ENCODE measurements around the gene CLHC1. TPM values are rescaled to one million over a fixed set of nuclear protein-coding genes. Genes with fewer than 3 reads are reported as not detected.
A peak's percentile ranks its signal among the peaks of the same experiment; 100 is the strongest.
"Not testable (repeated sequence)": the region's sequence is repeated elsewhere in the genome, so short reads cannot be mapped to it uniquely, and the experiment has no call there.

Gene CLHC1
- total and polyA plus RNA-seq, 5 experiments from 2014 or later: 1.8 to 34.2 (median 3.5) TPM

DNA sequence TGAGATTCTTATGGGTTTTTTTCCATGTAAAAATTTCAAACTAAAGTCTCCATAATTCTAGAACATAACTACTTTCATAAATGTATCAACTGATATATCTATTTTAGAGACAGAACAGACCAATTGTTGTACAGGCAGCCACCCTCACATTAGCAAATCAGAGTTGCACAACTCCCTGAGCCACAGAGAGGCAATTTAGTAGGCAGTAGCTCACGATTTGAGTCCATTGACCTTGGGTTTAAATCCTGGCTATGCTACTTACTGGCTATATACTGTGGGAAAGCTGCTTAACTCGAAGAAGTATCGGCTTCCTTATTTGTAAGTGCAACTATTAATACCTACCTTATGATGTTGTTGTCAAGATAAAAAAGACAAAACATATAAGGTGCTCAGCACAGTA lies 20.7 kb upstream of the CLHC1 start:
- Mint-ChIP-seq H3K36me3 (peaks cover 0 to 74% (median 12%) of the 10 kb centered on the region in 3 donors), H3K4me3 (no peak overlapping the region), H3K4me1 (no peaks in the 10 kb centered on the region), H3K27ac (no peak overlapping the region), H3K27me3 (no peaks in the 10 kb centered on the region), H3K9me3 (no peaks in the 10 kb centered on the region)
- ATAC-seq (no peak), DNase-seq (no peak)
- POLR2A ChIA-PET: no interaction called here

DNA sequence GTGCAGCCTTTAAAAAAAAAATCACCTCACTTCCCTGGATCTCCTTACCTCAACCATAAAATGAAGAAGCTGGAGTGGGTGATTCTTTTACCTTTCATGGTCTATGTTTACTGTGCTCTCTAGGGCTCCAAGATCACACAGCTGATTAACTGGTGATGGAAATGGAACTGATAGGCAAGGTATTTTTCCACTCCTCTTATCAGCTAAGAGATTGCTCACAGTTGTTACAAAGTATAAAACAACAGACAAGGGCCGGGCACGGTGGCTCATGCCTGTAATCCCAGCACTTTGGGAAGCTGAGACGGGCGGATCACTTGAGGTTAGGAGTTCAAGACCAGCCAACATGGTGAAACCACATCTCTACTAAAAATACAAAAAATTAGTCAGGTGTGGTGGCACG lies 14.9 kb upstream of the CLHC1 start:
- no peak overlapping the region for H3K4me3 Mint-ChIP-seq
- no peaks in the 10 kb centered on the region for H3K27me3 Mint-ChIP-seq
- POLR2A ChIA-PET: no interaction called here
- H3K9me3 Mint-ChIP-seq: no peaks in the 10 kb centered on the region
- no peaks in the 10 kb centered on the region for H3K4me1 Mint-ChIP-seq
- DNase-seq (no peak), ATAC-seq (no peak)
- peaks cover 0 to 81% (median 21%) of the 10 kb centered on the region in 3 donors for H3K36me3 Mint-ChIP-seq
- H3K27ac Mint-ChIP-seq: peak overlapping the region in 2 of 10 donors; percentile 7 to 43

DNA sequence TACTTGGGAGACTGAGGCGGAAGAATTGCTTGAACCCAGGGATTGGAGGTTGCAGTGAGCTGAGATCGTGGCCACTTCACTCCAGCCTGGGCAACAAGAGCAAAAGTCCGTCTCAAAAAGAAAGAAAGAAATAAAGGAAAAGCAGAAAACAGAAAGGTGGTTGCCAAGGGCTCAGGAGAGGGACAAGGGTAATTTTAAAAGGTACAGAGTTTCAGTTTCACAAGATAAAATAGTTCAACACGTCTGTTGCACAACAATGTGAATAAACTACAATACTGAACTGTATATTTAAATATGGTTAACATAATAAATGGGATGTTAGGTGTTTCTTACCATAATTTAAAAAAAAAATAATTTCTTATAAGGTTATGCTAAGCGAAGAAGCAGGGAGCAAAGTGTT lies 13.3 kb upstream of the CLHC1 start:
- no peak for ATAC-seq
- POLR2A ChIA-PET: interaction anchor here (0.6 kb wide), 1 partner anchor 17 kb away, joined by 4 read pairs; no protein-coding TSS in a partner anchor
- no peaks in the 10 kb centered on the region for H3K27me3 Mint-ChIP-seq
- H3K4me1 Mint-ChIP-seq: no peaks in the 10 kb centered on the region
- DNase-seq: no peak
- H3K36me3 Mint-ChIP-seq: peaks cover 0 to 69% (median 16%) of the 10 kb centered on the region in 3 donors
- H3K27ac Mint-ChIP-seq: peak overlapping the region in 2 of 10 donors; percentile 27 to 63
- H3K4me3 Mint-ChIP-seq: no peak overlapping the region
- H3K9me3 Mint-ChIP-seq: no peaks in the 10 kb centered on the region

DNA sequence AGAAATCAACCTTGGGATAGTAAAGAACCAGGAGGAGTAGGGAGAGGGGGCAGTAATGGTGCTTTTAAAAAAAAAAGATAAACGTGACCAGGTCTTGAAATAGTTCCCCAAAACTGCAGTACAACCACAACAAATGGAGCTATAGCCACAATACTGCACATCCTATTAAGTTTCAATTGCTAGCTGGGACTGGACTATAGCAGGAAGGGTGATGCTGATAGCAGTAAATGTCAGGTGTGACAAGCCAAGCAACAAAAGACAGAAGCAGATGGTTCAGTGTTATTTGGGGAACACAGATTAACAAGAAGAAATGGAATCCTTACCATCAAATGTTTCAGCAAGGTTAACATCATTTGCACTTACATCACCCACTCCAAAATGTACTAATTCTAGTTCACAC lies 10.5 kb upstream of the CLHC1 start:
- no peaks in the 10 kb centered on the region for H3K4me1 Mint-ChIP-seq
- peaks cover 0 to 71% (median 21%) of the 10 kb centered on the region in 3 donors for H3K36me3 Mint-ChIP-seq
- peak overlapping the region in 3 of 10 donors; percentile 10 to 54 (median 32) for H3K27ac Mint-ChIP-seq
- H3K4me3 Mint-ChIP-seq: no peak overlapping the region
- ATAC-seq (no peak), DNase-seq (no peak)
- no peaks in the 10 kb centered on the region for H3K27me3 Mint-ChIP-seq
- POLR2A ChIA-PET: no interaction called here
- no peaks in the 10 kb centered on the region for H3K9me3 Mint-ChIP-seq

DNA sequence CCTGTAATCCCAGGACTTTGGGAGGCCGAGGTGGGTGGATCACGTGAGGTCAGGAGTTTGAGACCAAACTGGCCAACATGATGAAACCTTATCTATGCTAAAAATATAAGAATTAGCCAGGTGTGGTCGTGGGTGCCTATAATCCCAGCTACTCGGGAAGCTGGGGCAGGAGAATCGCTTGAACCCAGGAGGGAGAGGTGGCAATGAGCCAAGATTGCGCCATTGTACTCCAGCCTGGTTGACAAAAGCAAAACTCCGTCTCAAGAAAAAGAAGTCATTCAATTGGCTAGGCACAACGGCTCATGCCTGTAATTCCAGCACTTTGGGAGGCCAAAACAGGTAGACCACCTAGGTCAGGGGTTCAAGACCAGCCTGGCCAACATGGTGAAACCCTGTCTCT lies 9.5 kb upstream of the CLHC1 start:
- H3K36me3 Mint-ChIP-seq: peaks cover 0 to 67% (median 21%) of the 10 kb centered on the region in 3 donors
- H3K27ac Mint-ChIP-seq, ATAC-seq, H3K9me3 Mint-ChIP-seq, DNase-seq, H3K4me3 Mint-ChIP-seq, POLR2A ChIA-PET, H3K27me3 Mint-ChIP-seq, H3K4me1 Mint-ChIP-seq: not testable (repeated sequence)

DNA sequence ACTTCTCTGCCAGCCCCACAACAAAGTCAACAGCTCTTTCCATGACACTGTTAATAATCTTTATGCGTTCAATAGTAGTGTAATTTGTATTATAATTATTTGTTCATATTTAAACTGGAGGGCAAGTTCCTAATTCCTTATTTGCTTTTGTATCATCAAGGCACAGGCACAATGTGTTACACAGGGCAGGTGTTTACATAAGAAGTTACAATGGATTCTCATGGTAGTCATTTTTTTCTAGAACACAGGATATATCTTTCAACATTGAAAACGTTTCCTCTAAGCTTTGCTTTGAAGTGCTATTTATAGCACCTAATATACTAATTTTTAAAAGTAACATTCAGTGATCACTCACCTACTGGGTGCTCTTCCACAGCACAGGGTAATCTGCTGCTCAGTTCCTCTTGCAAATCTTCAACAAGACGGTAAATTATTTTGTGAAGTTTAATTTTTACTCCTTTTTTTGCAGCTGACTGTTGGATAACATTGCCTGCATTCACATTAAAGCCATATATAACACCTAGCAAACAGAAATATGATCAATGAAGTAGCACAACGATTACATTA lies 7.6 kb upstream of the CLHC1 start:
- POLR2A ChIA-PET: no interaction called here
- ATAC-seq (no peak), DNase-seq (no peak)
- peak overlapping the region in 1 of 10 donors; percentile 37 for H3K27ac Mint-ChIP-seq
- H3K36me3 Mint-ChIP-seq: peaks cover 0 to 71% (median 19%) of the 10 kb centered on the region in 3 donors
- H3K27me3 Mint-ChIP-seq: no peaks in the 10 kb centered on the region
- H3K9me3 Mint-ChIP-seq: no peaks in the 10 kb centered on the region
- no peak overlapping the region for H3K4me3 Mint-ChIP-seq
- peaks cover 0 to 19% (median 7%) of the 10 kb centered on the region in 4 donors for H3K4me1 Mint-ChIP-seq

DNA sequence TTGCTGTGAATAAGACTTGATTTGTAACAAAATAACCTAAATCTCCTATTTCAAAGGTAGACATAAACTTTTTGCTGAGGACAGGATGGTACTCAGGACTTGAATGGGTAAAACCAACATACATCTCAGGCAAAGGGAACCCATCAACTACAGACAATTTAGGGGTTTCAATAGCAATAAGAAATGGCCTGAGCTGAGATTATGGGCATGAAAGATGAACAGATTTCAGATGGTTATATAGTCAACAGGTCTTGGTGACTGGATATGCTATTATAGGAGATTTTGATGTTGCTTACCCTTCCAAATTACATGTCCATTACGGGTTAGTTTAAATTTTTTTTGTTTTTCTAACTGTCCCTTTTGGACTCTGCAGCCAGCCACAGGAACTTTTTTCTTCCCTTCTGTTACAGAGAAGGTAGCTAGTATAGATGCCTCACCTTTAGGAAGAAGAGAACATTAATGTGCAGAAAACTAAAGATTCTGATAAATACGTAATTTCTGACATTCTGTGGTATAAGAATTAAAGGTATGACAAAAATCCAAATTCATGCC lies 5.0 kb upstream of the CLHC1 start:
- Mint-ChIP-seq H3K36me3 (peaks cover 6 to 68% (median 21%) of the 10 kb centered on the region in 3 donors), H3K27ac (peak overlapping the region in 1 of 10 donors; percentile 6), H3K27me3 (no peaks in the 10 kb centered on the region), H3K4me3 (no peak overlapping the region), H3K4me1 (peaks cover 12 to 38% (median 26%) of the 10 kb centered on the region in 4 donors), H3K9me3 (no peaks in the 10 kb centered on the region)
- POLR2A ChIA-PET: interaction anchor here (0.7 to 1.6 kb wide), 3 partner anchors 12 to 188 kb away, joined by 3 to 5 read pairs (median 4); no protein-coding TSS in a partner anchor
- DNase-seq: no peak
- ATAC-seq: no peak

DNA sequence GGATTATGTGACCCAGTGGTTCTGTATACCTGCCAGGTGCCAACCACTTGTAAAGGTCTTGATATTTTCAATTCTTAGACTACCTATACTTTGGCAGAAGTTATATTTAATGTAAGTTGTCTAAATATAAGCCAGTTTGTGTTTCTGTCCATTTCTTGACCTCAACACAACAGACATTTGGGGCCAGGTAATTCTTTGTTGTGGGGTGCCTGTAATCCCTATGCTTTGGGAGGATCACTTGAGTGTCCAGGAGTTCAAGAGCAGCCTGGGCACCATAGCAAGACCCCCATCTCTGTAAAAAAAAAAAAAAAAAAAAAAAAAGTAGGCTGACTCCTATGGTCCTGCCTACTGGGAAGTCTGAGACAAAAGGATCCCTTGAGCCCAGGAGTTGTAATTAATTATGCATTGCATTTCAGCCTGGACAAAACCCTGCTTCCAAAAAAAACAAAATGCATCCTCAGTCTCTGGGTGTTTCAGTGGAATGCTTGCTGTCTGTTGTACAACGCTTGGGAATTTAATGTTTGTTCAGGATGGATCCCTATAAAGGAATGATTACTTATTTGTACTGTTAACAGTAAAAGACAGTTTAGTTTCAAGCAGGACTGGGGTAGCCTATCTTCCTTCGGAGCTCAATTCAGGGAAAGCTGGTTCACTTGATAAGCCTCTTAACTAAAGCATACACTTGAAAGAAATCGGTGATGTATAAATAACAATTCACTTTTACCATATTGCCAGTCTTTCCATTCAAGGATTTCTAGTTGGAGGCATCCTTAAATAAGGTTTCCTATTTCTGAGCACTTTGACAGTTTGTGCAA lies 3.8 kb upstream of the CLHC1 start:
- no peaks in the 10 kb centered on the region for H3K9me3 Mint-ChIP-seq
- POLR2A ChIA-PET: no interaction called here
- ATAC-seq (no peak), DNase-seq (no peak)
- peak overlapping the region in 8 of 10 donors; percentile 12 to 100 (median 24) for H3K27ac Mint-ChIP-seq
- peaks cover 17 to 49% (median 37%) of the 10 kb centered on the region in 4 donors for H3K4me1 Mint-ChIP-seq
- H3K36me3 Mint-ChIP-seq: peaks cover 6 to 64% (median 21%) of the 10 kb centered on the region in 3 donors
- no peaks in the 10 kb centered on the region for H3K27me3 Mint-ChIP-seq
- H3K4me3 Mint-ChIP-seq: peak overlapping the region in 1 of 10 donors; percentile 7

DNA sequence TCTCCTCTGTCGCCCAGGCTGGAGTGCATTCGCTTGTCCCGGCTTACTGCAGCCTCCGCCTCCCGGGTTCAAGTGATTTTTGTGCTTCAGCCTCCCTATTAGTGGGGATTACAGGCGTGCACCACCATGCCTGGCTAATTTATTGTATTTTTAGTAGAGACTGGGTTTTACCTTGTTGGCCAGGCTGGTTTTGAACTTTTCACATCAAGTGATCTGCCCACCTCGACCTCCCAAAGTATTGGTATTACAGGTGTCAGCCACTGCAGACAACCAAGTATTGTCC lies 1.5 kb upstream of the CLHC1 start:
- ATAC-seq (no peak), DNase-seq (no peak)
- POLR2A ChIA-PET: interaction anchor here (1.5 to 1.7 kb wide), 2 partner anchors 10 to 184 kb away, joined by 14 to 49 read pairs; partner anchors contain the start of gene RTN4
- Mint-ChIP-seq H3K36me3 (peaks cover 6 to 51% (median 15%) of the 10 kb centered on the region in 3 donors), H3K27ac (peak overlapping the region; percentile 97 to 100 (median 99)), H3K4me3 (peak overlapping the region; percentile 96 to 100 (median 100)), H3K27me3 (no peaks in the 10 kb centered on the region), H3K9me3 (no peaks in the 10 kb centered on the region), H3K4me1 (peaks cover 21 to 59% (median 57%) of the 10 kb centered on the region in 4 donors)

DNA sequence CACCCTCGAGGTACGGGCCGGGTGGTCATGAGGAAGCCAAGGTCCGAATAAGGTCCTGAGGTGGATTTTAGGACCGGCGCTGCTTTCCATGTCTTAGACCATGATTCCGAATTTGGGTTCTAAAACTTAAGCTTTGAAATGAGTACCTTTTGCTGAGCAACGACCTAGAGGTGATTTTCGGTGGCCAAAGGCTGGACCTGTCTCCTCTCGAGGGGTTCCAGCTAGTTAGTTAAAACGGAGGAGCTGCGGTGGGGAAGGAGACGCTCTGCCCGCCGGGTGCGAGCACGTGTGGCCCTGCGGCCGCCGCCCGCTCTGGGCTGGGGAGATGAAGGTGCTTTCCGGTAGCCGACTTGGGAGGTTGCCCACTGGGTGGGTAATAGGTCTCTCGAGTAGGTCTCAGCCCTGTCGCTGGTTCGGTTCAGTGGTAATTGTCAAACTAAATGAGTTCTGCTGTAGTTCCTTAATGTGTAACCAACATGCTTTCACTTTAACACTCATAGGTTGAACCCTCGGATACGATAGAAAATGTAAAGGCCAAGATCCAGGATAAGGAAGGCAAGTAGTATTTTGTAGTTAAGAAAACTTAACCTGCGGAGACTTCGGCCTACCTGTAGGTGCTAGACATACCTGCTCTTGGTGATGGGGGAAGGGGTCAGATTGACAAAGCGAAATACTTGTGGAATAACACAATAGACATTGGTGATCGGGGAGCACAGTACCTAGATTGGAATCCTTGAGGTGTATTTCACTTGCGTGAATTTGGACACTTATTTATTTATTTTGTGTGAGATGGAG lies 967 bp upstream of the CLHC1 start:
- ATAC-seq: peak; percentile 53 to 55
- peak; percentile 31 to 75 (median 53) for DNase-seq
- peaks cover 6 to 46% (median 15%) of the 10 kb centered on the region in 3 donors for H3K36me3 Mint-ChIP-seq
- POLR2A ChIA-PET: interaction anchor here (0.6 to 1.7 kb wide), 15 partner anchors 10 to 511 kb away, joined by 3 to 49 read pairs (median 4); partner anchors contain the start of genes CFAP36, MTIF2, PPP4R3B and RTN4
- H3K4me3 Mint-ChIP-seq: peak overlapping the region; percentile 96 to 100 (median 100)
- peak overlapping the region; percentile 97 to 100 (median 99) for H3K27ac Mint-ChIP-seq
- H3K4me1 Mint-ChIP-seq: peaks cover 25 to 64% (median 62%) of the 10 kb centered on the region in 4 donors
- no peaks in the 10 kb centered on the region for H3K27me3 Mint-ChIP-seq
- H3K9me3 Mint-ChIP-seq: peaks cover 0 to 4% (median 0%) of the 10 kb centered on the region in 9 donors

DNA sequence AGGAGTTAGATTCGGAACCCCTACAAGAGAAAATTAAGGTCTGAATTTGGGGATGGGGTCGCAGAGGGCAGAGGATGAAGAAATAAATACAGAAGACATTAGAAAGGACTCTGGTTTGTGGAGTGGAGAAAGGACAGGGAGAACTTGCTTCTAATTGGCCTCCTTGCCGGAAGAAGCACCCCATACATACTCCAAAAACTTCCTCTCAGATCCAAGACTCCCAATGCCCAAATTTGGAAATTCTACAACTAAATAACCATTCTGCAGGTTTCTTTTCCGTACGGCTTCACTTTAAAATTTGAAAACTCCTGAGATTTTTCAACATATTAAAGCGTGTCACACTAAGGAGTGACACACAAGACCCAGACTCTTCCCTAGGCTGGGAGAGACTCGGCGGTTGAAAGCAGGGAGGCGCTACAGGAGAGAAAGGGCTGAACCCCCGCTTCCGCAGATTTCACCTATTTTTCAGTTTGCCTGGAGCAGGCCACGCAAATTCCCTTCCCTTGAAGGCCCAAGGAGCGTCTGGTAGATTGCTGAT lies 478 bp downstream of the CLHC1 start:
- peaks cover 0 to 10% (median 0%) of the 10 kb centered on the region in 9 donors for H3K9me3 Mint-ChIP-seq
- H3K4me1 Mint-ChIP-seq: peaks cover 30 to 69% (median 67%) of the 10 kb centered on the region in 4 donors
- DNase-seq (no peak), ATAC-seq (no peak)
- H3K27ac Mint-ChIP-seq: peak overlapping the region; percentile 97 to 100 (median 99)
- H3K36me3 Mint-ChIP-seq: peaks cover 6 to 37% (median 15%) of the 10 kb centered on the region in 3 donors
- POLR2A ChIA-PET: interaction anchor here (1.9 kb wide), 1 partner anchor 54 kb away, joined by 6 read pairs; no protein-coding TSS in a partner anchor
- no peaks in the 10 kb centered on the region for H3K27me3 Mint-ChIP-seq
- peak overlapping the region; percentile 96 to 100 (median 100) for H3K4me3 Mint-ChIP-seq

DNA sequence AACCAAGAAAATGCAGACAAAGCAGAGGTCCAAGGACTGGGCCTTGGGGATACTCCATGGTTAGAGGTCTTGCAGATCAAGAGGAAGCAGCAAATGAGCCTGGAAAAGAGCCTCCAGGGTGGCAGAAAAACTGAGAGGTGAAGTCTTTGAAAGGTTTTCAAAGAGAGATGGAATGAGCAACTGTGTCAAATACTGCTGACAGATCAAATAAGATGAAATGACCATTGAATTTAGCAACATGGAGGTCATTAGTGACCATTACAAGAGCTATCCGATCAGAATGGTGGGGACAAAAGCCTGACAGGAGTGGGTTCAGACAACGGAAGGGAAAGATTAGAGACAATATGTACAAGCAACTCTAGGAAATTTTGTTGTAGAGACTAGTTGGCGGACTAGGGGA lies 1.5 kb downstream of the CLHC1 start:
- POLR2A ChIA-PET: interaction anchor here (0.6 to 1.9 kb wide), 5 partner anchors 9 to 326 kb away, joined by 3 to 7 read pairs (median 6); partner anchors contain the start of gene CFAP36
- Mint-ChIP-seq H3K36me3 (peaks cover 6 to 27% (median 10%) of the 10 kb centered on the region in 3 donors), H3K4me1 (peaks cover 31 to 66% (median 64%) of the 10 kb centered on the region in 4 donors), H3K4me3 (peak overlapping the region; percentile 53 to 100 (median 100)), H3K27me3 (no peaks in the 10 kb centered on the region), H3K9me3 (peaks cover 0 to 10% (median 0%) of the 10 kb centered on the region in 9 donors), H3K27ac (peak overlapping the region; percentile 12 to 100 (median 92))
- no peak for ATAC-seq
- no peak for DNase-seq
